NCI-H1048 (cell line): Measurements from ENCODE around the gene GPAT3.
A peak's percentile ranks its signal among the peaks of the same experiment; 100 is the strongest.
"Not testable (repeated sequence)": the region's sequence is repeated elsewhere in the genome, so short reads cannot be mapped to it uniquely, and the experiment has no call there.

Source experiments
- DNase-seq: peaks from one replicate; lab custom pipeline; 2025; lab: John Stamatoyannopoulos, UW

Gene GPAT3

GRCh38 chr4:83535520-83536361 lies at the start of gene GPAT3:
Gene GPAT3 (plus strand): TSS chr4:83536108. CDS start chr4:83536623, 515 bp downstream.
- peak; percentile 13 for DNase-seq

GRCh38 chr4:83486457-83487129 lies 49.3 kb upstream of the GPAT3 start:
- no peak for DNase-seq

- no peak for DNase-seq
Measured at GRCh38 chr4:83489711-83490326, 46.1 kb upstream of the GPAT3 start.

GRCh38 chr4:83490876-83491450 lies 44.9 kb upstream of the GPAT3 start:
- DNase-seq, result no peak

- DNase-seq, result not testable (repeated sequence)
Measured at GRCh38 chr4:83496085-83496917, 39.6 kb upstream of the GPAT3 start.

GRCh38 chr4:83498187-83498586 lies 37.7 kb upstream of the GPAT3 start:
- DNase-seq, result no peak

DNA sequence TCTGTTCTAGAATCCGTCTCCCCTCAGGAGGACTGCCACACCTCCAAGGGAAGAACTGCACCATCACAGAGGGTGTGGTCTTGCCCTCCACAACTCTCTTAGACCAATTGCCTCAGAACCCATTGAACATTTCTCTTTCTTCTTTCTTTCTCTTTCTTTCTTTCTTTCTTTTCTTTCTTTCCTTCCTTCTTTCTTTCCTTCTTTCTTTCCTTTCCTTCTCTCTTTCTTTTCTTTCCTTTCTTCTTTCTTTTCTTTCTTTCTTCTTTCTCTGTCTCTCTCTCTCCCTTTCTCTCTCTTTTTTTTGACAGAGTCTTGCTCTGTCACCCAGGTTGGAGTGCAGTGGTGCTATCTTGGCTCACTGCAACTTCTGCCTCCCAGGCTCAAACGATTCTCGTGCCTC lies 34.2 kb upstream of the GPAT3 start:
- DNase-seq, result not testable (repeated sequence)

- no peak for DNase-seq
Measured at GRCh38 chr4:83503974-83504373, 31.9 kb upstream of the GPAT3 start.

DNA sequence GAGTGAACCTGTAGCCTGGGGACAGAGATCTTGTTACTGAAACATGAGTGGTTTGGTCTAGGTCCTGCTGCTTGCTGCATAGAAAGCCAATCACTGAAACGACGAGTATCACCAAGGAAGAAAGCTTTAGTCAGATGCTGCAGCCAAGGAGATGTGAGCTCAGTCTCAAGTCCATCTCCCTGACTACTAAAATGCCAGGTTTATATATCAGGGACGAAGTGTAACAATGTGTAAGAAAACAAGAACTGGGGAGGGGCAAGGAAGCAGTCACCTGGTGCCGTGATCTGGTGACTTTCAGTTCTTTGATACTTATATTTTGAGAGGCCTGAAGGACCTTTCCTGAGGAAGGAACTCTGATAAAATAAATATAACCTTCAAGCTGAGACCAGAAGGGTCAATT lies 31.4 kb upstream of the GPAT3 start:
- no peak for DNase-seq

- no peak for DNase-seq
Measured at GRCh38 chr4:83504996-83505395, 30.9 kb upstream of the GPAT3 start.

DNA sequence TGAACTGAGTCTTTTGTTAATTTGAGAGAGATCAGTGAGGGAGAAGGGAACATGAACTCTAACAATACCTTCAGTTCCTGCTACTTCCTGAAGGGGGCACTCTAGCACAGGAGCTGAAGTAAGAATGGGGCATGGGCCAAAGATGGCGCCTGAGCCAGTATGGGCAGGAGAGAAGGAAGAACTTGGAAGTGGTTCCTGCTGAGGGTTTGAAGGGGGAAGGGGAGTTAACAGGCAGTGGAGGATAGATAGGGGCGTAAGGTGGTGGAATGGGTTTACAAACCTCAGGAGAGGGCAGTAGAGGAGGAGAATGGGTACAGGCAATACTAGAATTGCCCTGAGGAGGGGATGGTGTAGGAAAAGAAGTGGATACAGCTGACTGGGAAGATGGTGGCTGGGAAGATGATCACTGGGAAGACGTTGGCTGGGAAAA lies 26.7 kb upstream of the GPAT3 start:
- DNase-seq, result peak; percentile 28

- no peak for DNase-seq
Measured at GRCh38 chr4:83510442-83510841, 25.5 kb upstream of the GPAT3 start.

DNA sequence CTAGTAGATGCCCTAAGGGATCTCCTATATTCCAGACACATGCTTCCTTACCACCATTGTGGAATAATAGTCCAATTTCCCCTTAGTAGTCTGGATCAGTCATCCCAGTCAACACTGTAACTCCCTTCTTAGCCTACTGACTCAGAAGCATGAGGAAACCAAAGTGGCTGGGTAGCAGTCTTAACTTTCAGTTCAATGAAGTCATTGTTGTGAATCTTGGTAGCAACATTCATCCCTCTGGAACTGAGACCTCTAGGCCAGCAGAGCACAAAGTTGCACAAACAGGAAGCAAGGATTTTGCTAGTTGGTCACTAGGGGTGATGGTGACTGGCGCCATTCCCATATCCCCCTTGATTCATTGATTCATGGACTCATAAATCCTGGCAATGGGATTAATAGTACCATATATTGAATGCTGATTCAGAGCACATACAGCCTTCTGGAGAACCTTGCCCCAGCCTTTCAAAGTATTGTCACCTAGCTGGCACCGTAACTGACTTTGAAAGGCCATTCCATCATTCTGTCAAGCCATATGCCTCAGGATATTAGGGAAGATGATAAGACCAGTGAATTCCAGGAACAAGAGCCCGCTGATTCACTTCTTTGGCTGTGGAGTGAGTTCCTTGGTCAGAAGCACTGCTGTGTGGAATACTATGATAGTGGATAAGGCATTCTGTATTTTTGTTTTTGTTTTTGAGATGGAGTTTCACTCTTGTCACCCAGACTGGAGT lies 19.7 kb upstream of the GPAT3 start:
- DNase-seq, result no peak

- DNase-seq, result no peak
Measured at GRCh38 chr4:83522239-83522638, 13.7 kb upstream of the GPAT3 start.

DNA sequence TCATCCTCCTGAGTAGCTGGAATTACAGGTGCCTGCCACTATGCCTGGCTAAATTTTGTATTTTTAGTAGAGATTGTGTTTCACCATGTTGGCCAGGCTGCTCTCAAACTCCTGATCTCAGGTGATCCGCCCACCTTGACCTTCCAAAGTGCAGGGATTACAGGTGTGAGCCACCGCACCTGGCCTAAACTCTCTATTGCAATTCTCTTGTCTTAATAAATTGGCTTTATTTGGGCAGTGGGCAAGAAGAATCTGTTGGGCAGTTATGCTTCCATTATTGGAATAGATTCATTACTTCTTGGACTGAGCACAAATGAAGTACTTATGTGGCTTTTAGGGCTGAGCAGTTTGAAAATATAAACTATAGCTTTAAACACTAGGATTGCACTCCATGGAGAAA lies 8.2 kb upstream of the GPAT3 start:
- no peak for DNase-seq

DNA sequence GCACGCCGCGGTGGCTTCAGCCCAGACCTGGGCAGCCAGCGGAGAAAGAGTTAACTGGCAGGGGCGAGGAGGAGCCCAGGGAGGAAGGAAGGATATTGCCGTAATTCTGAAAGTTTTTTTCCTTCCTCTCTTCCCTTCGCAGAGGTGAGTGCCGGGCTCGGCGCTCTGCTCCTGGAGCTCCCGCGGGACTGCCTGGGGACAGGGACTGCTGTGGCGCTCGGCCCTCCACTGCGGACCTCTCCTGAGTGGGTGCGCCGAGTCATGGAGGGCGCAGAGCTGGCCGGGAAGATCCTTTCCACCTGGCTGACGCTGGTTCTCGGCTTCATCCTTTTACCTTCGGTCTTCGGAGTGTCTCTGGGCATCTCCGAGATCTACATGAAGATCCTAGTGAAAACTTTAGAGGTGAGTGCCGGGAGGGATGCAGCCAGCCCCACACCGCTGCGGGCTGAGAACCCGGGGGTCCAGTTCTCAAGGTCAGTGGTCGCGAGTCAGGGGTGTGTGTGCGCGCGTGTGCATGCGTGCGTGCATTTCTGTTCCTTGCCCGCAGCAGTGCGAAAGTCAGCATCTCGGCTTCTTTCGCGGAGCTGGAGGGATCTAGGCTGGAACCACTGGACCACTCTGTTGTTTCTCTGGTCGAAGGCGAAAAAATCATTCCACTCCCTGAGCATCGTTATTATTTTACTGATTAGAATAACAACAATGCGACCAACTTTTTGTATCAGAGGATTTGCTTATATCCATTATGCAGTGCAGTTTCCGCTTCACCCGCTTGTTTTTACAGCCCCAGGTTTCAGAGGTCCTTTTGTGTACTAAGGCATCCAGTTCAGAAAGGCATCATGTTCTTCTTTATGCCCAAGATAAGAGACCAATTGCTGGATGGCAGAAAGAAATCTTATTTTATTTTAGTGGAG lies 709 bp downstream of the GPAT3 start:
- no peak for DNase-seq

DNA sequence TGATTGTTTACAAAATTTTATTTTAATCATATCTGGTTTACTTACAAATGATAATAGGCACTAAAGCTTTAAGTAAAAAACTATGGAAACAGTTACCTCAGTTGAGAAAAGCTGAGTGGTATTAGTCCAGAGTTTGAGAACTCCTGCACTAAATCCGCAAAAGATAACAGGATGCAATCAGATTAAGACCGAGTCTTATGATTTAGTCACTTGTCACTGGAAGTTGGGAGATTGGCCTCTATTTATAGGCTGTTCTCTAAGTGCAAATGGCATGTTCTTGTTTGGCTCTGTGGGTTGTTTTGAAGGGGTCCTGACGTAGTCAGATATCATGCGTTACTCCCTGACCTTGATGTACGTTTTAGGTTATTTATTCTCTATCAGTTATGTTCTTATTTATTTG lies 6.3 kb downstream of the GPAT3 start:
- DNase-seq, result no peak

- no peak for DNase-seq
Measured at GRCh38 chr4:83546786-83547185, 10.9 kb downstream of the GPAT3 start.

- DNase-seq, result no peak
Measured at GRCh38 chr4:83548151-83548905, 12.4 kb downstream of the GPAT3 start.
